C4-2B (cell line): ENCODE results near the gene ALOX15.

Experiments
- CTCF ChIP-seq: fragments of 450-650 bp; conservative IDR thresholded peaks from 2 replicates; pipeline ENCODE4 v1.5.1; 2017; ENCODE audit warnings: mild to moderate bottlenecking
- ZFX ChIP-seq: fragments of 450-650 bp; IDR thresholded peaks from 2 replicates; pipeline ENCODE4 v1.6.1; 2017

- no peak for TF ChIP-seq CTCF
- TF ChIP-seq ZFX: no peak
Observed at GRCh38 chr17:4586043-4586442, 55.4 kb downstream of the ALOX15 start.
